Renal cortex interstitium (tissue), 11 donors: Measurements from ENCODE around the gene MPPE1. TPM values are rescaled to one million over a fixed set of nuclear protein-coding genes. Genes with fewer than 3 reads are reported as not detected.

Experiments
- DNase-seq, 11 donors: peaks; one replicate each; pipeline ENCODE4 v3.0.0-alpha.2; 2013; ENCODE audit warnings: low read depth in 9 of 11, low spot score in 4 of 11; ENCODE audit errors: extremely low read depth in 1 of 11
- polyA plus RNA-seq, 3 donors: library from polyadenylated mRNA; unstranded; fragments of 120-200 nt; gene quantifications; one replicate each; pipeline ENCODE4 v1.2.1, GENCODE V29; 2013; ENCODE audit not compliant: insufficient read length in 3 of 3

The MPPE1 gene
- polyA plus RNA-seq, 3 donors: 40.1 to 55.4 (median 40.6) TPM

DNA sequence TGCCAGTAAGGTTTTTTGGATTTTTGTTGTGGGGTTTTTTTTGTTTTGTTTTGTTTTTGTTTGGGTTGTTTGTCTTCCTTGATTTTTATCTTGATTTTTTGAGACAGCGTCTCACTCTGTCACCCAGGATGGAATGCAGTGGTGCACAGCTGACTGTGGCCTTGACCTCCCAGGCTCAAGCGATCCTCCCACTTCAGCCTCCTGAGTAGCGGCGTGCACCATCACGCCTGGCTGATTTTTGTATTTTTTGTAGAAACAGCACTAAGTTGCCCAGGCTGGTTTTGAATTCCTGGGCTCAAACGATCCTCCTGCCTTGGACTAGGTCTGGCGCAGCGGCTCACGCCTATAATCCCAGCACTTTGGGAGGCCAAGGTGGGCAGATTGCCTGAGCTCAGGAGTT, 16.4 kb downstream of the MPPE1 start:
- DNase-seq: no peak

DNA sequence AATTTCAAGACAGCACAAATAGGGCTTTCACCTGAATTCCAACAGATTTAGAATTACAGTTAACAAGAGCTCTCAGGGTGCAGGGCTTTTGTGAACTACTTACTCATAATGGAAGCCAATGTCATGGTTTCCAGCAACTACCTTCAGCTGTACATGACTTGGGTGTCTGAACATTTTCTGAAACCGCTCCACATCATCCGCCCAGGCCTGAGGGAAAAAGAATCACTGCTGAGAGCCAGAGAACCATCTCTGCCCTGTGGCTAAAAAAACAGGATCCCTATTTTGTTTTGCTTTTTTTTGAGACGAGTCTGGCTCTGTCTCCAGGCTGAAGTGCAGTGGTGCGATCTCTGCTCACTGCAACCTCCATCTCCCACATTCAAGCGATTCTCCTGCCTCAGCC, 18.8 kb downstream of the MPPE1 start:
- DNase-seq: no peak

DNA sequence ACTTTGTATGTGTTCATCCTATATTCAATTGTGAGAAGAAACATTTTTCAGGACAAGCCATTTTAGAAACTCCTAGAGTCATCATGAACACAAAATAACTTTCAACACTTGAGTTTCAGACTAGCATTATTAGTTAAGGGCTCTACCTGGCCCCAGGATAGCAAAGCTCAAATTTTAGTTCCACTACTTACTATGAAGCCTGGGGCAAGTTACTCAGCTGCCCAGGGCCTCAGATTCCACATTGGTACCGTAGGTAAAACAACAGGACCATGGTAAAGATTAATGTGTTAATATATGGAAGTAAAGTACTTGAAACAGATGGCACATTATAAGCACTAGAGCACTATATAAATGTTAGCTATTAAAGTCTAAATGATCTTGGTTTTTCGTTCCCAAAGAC, 19.4 kb downstream of the MPPE1 start:
- DNase-seq: no peak

DNA sequence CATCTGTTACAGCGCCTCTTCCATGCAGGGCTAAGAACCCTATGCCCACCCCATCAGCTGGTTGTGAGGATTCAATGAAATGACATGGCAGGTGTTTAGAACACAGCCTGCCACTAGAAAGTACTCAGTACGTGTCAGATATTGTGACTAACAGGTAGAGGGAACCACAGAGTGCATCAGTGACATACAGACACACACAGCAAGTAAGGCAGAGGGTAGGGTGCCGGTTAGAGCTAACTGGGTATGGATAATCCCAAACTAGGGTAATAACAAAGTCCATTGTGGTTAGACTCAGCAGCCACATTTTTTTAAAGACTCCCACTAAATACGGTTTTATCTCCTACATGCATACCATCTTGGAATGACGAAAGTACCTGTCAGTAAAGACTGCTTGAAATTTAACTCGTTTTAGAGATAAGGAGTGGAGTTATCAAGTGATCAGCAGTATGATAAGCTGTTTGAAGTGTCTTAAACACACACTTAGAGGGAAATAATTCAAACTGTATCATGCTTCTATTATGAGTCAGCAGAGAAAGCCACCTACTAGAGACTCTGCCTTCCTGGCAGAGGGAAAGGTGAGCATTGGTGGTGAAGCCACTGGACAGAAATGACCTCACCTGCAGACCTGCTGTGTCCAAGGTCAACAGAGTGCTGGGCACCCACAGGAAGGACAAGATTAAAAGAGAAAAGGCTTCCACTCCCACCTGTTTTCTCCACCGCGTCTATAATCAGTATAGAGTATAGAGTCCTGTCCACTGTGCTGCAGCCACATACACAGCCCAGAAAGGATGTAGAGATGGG, 20.6 kb downstream of the MPPE1 start:
- no peak for DNase-seq

DNA sequence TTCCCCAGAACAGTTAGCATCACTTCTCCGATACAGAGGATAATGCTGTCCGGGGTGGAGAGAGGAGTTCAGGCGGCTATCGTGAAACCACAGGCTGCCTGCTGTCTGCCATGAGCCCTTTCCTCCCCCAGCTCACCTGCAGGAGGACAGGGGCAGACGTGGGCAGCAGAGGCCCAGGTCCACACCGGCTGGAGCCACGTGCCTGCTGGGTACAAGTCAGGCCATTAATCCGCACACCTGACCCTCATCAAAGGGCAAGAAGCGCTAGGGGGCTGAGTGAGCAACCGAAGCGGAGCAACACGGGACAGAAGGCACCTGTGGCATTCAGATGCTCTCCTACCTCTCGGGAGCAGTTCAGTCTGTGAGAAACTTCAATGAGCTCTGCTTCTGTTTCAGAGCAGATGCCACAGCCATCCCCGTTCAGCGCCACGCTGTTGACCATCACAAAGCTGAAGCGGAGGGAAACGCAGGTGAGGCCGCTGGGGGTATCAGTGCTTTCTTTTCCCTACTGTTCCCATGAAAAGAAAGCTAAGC, 21.5 kb downstream of the MPPE1 start:
- DNase-seq: no peak

DNA sequence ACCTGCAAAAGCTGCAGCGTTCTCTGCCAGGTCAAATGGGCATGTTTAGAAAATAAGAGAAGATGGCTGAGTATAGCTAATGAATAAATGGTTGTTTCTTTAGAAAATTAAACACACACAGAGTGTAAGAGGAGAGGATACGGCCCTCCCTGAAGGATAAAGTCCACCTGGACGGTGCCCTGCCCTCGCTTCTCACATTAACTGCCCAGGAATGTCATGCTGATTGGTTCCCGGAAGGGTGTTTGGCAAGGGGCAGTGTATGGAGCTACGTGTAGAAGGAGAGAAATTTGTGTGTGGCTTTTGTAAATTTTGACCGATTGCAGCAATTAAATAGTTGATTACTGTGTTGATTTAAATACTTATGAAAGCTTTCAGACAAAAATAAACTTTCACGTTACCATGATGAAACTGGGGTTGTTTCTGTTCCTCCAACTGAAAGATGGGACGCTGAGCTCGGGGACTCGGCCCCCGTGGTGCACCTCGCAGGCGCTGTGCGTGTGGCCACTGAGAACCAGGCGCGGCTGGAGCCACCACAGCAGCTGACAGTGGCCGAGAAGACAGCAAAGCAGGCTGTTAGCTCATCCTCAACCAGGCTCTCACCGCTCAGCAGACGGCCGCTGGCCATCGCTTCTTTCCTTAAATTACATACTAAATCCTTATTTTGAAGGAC, 22.7 kb downstream of the MPPE1 start:
- peak in 1 of 11 donors; percentile 33 for DNase-seq

DNA sequence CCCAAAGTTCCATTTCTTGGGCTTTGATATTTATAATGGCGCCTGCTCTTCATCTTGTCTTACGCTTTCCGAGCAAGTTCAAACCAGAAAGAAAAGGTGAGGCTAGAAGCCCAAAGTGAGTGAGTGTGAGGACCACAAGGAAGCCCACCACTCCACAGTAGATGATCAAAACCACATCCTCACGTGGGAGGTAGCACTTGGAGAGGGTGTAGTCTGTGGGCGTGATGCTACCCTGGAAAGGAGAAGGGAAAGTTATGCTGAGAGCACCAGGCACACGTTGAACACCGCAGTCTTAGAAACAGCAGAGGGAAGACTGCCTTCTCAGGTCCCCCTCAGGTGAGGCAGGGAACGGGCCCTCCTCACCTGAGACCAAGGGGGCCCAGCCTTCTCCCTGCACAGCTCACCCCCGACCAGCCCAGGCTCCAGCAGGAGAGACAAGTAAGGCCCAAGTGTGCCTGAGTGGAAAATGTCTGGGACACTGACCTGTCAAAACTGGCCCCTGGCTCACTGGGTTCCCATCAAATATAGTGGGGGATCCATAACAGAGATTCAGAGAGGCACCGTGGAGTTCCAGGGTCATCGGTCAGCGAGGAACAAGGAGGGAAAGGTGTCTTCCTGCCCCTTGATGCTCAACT, 23.6 kb downstream of the MPPE1 start:
- DNase-seq: no peak

DNA sequence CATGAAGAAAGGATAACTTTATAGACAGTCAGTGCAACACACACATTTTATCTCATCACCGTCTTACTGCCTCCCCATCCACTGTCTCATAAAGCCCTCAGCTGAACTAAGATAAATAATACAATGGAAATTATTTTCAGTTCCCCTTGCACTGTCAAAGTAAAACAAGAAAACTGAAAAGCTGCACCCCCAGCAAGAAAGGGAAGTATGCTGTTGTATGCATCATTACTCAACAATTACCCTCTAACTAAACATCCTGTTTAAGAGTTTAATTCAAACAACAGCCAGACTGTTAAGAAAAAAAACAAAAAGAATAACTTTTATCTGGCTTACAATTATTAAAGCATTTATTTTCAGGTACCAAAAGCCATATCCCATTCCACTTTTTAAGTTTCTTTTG, 25.0 kb downstream of the MPPE1 start:
- no peak for DNase-seq

DNA sequence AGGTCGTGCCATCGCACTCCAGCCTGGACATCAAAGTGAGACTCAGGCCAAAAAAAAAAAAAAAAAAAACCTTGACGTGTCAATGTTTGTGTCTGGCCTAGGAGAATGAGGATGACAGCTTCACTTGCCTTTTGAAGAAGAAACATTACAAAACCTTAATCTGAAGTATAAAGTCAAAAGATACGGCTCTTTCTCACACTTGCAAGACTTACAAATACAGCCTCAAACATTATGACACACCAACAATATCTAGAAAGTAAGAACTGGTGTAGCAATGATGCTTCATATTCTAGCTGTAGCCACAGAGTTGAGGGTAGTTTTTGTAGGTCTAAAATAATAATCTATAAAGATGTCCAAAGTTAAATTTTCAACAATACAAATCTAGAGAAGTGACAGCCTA, 25.5 kb downstream of the MPPE1 start:
- DNase-seq: no peak

DNA sequence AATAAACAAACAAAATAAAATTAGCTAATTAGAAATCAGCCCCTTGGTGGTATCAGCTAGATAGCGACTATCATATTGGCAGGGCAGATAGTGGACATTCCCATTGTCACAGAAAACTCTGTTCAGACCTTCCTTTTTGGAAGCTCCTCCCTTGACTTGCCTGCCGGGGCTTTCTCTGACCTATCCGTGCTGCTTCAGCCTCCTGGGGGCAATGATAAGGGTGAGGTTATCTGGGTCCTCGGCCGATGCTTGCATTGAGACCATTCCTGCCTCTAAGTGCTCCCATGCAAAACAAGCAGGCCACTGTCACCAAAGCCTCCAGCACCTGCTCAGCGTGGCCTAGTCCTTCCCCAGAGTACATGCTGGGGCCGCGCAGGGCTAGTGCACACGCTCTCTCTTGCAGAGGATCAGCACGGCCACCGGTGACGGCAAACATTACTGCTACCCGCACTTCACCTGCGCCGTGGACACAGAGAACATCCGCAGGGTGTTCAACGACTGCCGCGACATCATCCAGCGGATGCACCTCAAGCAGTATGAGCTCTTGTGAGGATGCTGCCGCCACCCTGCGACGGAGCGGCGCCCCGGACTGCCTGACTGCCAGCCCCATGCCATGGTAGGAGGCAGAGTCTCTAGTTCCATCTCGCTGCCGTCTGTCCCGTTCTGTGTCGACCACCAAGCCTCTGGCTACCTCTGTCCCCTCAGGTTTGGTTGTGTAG, 27.4 kb downstream of the MPPE1 start:
- no peak for DNase-seq

DNA sequence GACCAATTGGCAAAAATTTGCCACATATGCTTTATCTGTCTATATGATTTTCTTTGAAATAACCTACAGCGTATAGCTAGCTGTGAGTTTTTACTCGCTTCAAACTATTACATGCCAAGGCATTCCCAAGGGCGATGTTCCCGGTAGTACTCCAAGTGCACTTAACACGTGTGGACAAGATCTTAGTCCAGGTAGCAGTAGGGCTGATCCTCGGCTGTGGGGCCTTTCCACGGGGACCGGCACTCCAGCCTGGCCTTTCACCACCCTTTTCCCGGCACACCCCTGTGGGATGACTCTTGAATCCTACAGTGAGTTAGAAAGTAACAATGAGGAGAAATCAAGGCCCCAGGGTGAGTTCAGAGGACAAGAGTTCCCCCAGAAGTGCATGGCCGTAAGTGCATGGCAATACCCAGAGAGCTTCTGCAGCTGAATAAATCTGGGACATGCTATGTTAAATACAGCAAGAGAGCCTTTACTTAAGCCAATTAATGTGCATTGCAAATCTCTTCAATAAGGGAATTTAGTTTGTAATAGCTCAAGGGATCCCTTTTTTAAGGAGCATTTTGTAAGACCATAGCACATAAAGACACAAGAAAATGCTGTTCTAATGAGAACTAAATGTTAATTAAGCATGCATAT, 30.5 kb downstream of the MPPE1 start:
- no peak for DNase-seq

DNA sequence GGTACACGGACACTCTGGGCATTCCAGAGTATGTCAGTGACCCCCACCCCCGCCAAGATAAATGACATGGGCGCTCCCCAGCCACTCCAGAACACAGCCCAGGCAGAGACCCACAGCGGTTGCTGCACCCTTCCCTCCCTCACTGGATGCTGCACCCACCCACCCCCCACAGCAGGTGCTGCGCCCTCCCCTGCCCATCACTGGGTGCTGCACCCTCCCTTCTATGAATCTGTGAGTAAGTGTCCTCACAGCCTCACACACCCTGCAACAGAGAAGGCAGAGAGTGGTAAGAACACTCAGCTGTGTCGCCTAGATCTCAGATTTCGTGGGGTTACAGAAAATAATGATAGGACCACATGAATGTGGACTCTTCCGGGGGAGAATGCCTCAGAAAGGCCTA, 33.4 kb downstream of the MPPE1 start:
- DNase-seq: no peak

DNA sequence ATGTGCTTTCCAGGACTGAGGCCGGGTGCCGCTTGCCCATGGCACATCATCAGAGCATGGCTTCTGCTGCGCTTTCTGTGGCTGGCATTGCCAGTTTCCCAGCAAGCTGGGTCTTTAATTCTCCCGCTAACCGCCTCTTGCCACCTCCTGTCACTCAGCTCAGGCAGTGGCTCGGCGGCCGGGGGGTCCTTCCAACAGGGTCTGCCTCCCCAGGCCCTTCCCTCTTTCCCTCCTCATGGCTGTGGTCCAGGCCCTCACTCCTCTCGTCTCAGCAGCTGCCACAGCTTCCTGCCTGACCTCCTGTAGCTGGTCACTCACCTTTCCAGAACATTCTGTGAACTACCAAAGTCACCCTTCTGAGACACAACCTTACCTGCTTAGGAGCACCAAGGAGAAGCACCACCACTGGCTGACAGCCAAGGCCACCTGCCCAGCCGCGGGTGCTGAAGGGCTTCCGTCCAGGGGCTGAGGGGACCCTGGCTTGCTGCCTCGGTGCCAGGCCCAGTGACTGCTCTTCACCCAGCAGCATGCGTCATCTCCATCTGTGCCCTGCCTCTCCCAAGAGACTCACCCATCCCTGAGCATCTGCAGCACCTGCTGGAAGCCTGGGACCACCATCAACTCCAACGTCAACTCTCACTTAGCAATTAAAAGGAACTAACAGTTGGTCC, 34.3 kb downstream of the MPPE1 start:
- DNase-seq: no peak

DNA sequence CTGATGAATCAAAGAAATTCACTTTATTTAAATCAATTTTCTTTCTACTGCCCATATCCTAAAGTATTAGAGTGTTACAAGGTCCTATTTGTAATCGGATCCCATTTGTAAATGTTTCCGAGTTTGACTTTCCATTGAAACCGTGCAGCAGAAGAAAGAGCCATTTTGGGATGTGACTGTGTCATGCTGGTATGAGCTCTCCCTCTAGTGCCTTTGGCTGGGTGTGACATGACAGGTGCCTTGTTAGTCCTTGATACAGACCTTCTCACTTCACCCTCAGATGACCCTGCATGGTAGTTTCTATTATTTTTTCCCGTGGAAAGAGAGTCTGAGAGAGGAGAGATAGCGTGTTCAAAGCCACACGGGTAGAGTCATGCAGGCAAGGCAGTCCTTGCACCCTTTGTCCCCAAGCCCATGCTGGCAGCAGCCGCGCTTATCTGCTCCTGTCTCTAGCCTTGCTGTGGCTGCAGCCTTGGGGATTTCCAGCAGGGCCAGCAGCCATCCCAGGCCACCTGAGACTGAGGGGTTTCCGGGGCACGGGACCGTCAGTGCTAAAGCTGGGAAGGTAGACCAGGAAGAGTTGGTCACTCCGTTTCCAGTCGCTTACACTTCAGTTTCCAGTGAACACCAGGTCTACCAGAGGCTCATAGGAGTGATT, 35.5 kb downstream of the MPPE1 start:
- no peak for DNase-seq

DNA sequence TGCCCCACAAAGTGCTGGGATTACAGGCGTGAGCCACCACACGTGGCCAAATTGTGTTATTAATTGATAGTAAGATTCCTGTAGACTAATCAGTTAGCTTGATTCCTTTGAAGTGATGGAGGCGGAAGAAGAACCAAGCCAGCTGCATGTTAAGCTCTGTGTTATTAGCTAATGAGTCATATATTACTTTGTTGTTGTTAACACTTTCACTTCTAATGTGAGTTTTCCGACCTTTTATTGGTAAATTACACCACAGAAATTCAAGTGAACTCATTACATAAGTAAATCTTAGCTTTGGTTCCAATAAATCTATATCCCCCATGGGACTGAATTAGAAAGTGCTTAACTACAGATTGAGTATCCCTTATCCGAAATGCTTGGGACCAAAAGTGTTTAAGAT, 36.6 kb downstream of the MPPE1 start:
- no peak for DNase-seq

DNA sequence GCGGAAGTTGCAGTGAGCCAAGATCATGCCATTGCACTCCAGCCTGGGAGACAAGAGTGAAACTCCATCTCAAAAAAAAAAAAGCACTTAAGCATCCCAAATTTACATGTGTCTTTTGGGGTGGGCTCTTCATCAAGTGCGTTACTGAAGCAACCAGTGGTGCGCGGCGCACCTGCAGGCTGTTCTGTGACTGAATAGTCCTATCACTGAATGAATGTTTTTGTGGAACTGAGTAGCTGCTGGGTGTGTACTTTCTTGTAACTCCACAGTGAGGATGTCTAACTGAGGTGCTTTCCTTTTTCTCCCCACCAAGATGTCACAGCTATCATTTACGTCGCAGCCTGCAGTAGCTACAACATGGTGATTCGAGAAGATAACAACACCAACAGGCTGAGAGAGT, 39.9 kb downstream of the MPPE1 start:
- DNase-seq: no peak

DNA sequence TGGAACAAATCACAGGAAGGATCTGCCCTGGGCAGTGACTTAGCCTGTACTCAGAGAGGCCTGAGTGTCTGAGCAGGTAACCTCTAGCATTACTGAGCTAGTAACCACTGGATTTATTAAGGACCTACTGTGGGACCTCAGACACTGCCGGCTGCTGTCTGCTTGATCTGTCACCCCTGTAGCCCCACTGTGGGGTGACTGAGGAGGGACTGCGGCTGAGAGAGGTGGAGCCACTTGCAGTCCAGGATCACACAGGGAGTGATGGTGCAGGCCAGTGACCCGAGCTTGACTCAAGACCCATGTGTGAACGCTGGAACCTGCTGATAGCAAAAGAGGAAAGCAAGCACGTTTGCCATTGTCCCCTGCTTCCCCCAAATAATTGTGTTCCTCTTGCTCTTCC, 41.4 kb downstream of the MPPE1 start:
- DNase-seq: no peak

DNA sequence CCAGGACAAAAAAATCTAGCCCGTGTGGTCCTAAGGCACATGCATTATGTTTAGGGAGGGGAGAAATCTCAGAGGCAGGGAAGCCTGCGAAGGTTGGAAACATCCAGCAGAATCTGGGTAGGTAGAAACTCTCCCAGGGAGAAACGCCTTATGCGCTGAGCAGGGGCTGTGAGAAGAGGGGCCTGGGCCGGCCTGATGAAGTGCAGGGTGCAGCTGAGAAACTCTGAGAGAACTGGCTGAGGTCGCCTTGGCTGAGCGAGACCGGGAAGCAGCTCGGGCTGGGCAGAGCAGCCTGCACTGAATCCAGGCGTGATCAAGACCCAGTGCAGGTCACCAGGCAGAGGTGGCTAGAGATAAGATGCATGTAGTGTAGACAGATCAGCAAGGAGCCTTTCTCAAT, 41.8 kb downstream of the MPPE1 start:
- no peak for DNase-seq
